Measurements from ENCODE around the gene QRFPR. TPM values are rescaled to one million over a fixed set of nuclear protein-coding genes. Genes with fewer than 3 reads are reported as not detected.
A peak's percentile ranks its signal among the peaks of the same experiment; 100 is the strongest.

Gene QRFPR
- total and polyA plus RNA-seq, 4 donors: not detected

- Histone ChIP-seq H3K36me3 (ENCODE audit: control insufficient read depth in 4 of 4, insufficient read depth in 3 of 4, low read depth in 1 of 4, low read length in 3 of 4) (no peaks in the 10 kb centered on the region), H3K27me3 (ENCODE audit: control insufficient read depth in 4 of 4, insufficient read depth in 4 of 4, low read length in 3 of 4) (peaks cover 0 to 1% (median 0%) of the 10 kb centered on the region in 4 donors), H3K4me1 (ENCODE audit: control insufficient read depth in 4 of 4, insufficient read depth in 4 of 4, low read length in 3 of 4) (no peaks in the 10 kb centered on the region), H3K4me3 (ENCODE audit: low read depth in 1 of 3, low read length in 3 of 3) (no peak overlapping the region), H3K27ac (ENCODE audit: low read depth in 1 of 2, low read length in 2 of 2) (no peak overlapping the region), H3K9me3 (ENCODE audit: control insufficient read depth in 4 of 4, low read length in 3 of 4) (no peaks in the 10 kb centered on the region), H3K9ac (ENCODE audit: low read depth in 1 of 2, low read length in 2 of 2) (no peak overlapping the region)
- DNase-seq (ENCODE audit: low spot score): no peak
- TF ChIP-seq RAD21 (IDR thresholded peaks at IDR 0.05) (peak; percentile 64 to 67), HNF4G (IDR thresholded peaks at IDR 0.05) (no peak), CTCF (IDR thresholded peaks at IDR 0.05; ENCODE audit: low read depth, low read length, missing input control) (peak; percentile 57)
- 72% methylated on average over 1 of the region's 1 CpG for WGBS
These were observed 10.0 kb downstream of the QRFPR start for GRCh38 chr4:121370729-121371325.

GRCh38 chr4:121360495-121360894 lies 20.3 kb downstream of the QRFPR start:
- no peak overlapping the region for H3K4me3 ChIP-seq (ENCODE audit: low read depth in 1 of 3, low read length in 3 of 3)
- no peaks in the 10 kb centered on the region for H3K36me3 ChIP-seq (ENCODE audit: control insufficient read depth in 4 of 4, insufficient read depth in 3 of 4, low read depth in 1 of 4, low read length in 3 of 4)
- no peaks in the 10 kb centered on the region for H3K9me3 ChIP-seq (ENCODE audit: control insufficient read depth in 4 of 4, low read length in 3 of 4)
- H3K9ac ChIP-seq (ENCODE audit: low read depth in 1 of 2, low read length in 2 of 2): no peak overlapping the region
- TF ChIP-seq YY1 (IDR thresholded peaks at IDR 0.05) (no peak), RAD21 (IDR thresholded peaks at IDR 0.05) (no peak), JUND (IDR thresholded peaks at IDR 0.05) (no peak)
- no peak for DNase-seq (ENCODE audit: low spot score)
- no peaks in the 10 kb centered on the region for H3K4me1 ChIP-seq (ENCODE audit: control insufficient read depth in 4 of 4, insufficient read depth in 4 of 4, low read length in 3 of 4)
- 72% methylated on average over 1 of the region's 1 CpG for WGBS
- no peak overlapping the region for H3K27ac ChIP-seq (ENCODE audit: low read depth in 1 of 2, low read length in 2 of 2)
- peaks cover 0 to 5% (median 0%) of the 10 kb centered on the region in 4 donors for H3K27me3 ChIP-seq (ENCODE audit: control insufficient read depth in 4 of 4, insufficient read depth in 4 of 4, low read length in 3 of 4)

GRCh38 chr4:121358473-121358872 lies 22.3 kb downstream of the QRFPR start:
- Histone ChIP-seq H3K4me1 (ENCODE audit: control insufficient read depth in 4 of 4, insufficient read depth in 4 of 4, low read length in 3 of 4) (no peaks in the 10 kb centered on the region), H3K36me3 (ENCODE audit: control insufficient read depth in 4 of 4, insufficient read depth in 3 of 4, low read depth in 1 of 4, low read length in 3 of 4) (no peaks in the 10 kb centered on the region), H3K27me3 (ENCODE audit: control insufficient read depth in 4 of 4, insufficient read depth in 4 of 4, low read length in 3 of 4) (peaks cover 0 to 5% (median 0%) of the 10 kb centered on the region in 4 donors), H3K4me3 (ENCODE audit: low read depth in 1 of 3, low read length in 3 of 3) (no peak overlapping the region), H3K9me3 (ENCODE audit: control insufficient read depth in 4 of 4, low read length in 3 of 4) (peaks cover 0 to 5% (median under 1%) of the 10 kb centered on the region in 4 donors), H3K27ac (ENCODE audit: low read depth in 1 of 2, low read length in 2 of 2) (no peak overlapping the region), H3K9ac (ENCODE audit: low read depth in 1 of 2, low read length in 2 of 2) (no peak overlapping the region)
- TF ChIP-seq FOXA2 (IDR thresholded peaks at IDR 0.05): no peak
- TF ChIP-seq GABPA (IDR thresholded peaks at IDR 0.05 in 1 of 2, conservative IDR thresholded peaks at IDR 0.05 in 1 of 2): no peak
- no peak for TF ChIP-seq SP1 (IDR thresholded peaks at IDR 0.05)
- TF ChIP-seq MAX (IDR thresholded peaks at IDR 0.05): no peak
- no peak for TF ChIP-seq ATF3 (IDR thresholded peaks at IDR 0.05)
- no peak for TF ChIP-seq HNF4A (conservative IDR thresholded peaks at IDR 0.05)
- TF ChIP-seq RAD21 (IDR thresholded peaks at IDR 0.05): no peak
- TF ChIP-seq CTCF (IDR thresholded peaks at IDR 0.05; ENCODE audit: low read depth, low read length, missing input control): no peak
- TF ChIP-seq HNF4G (IDR thresholded peaks at IDR 0.05): no peak
- TF ChIP-seq RXRA (IDR thresholded peaks at IDR 0.05): no peak
- no peak for TF ChIP-seq TAF1 (conservative IDR thresholded peaks at IDR 0.05)
- no peak for TF ChIP-seq NR2F2 (IDR thresholded peaks at IDR 0.05)
- no peak for DNase-seq (ENCODE audit: low spot score)
